Osteoblast (primary cell): ENCODE measurements around the gene WASF2. TPM values are rescaled to one million over a fixed set of nuclear protein-coding genes. Genes with fewer than 3 reads are reported as not detected.

ENCODE experiments used
- DNase-seq: peaks from one replicate; pipeline ENCODE4 v3.0.0; 2011; ENCODE audit warnings: low spot score, mixed read lengths; ENCODE audit not compliant: insufficient read length; ENCODE audit errors: missing footprints
- H2AFZ ChIP-seq: 2 replicates; pipeline ENCODE4 v1.6.0; 2011; ENCODE audit warnings: mild to moderate bottlenecking, low read length
- H3K27ac ChIP-seq: 2 replicates; pipeline ENCODE4 v1.5.1; 2011; ENCODE audit warnings: mild to moderate bottlenecking, low read depth, low read length, moderate library complexity
- H3K27me3 ChIP-seq: 2 replicates; pipeline ENCODE4 v1.6.0; 2012; ENCODE audit warnings: mild to moderate bottlenecking, control low read depth, inconsistent platforms, low read length, moderate library complexity; ENCODE audit not compliant: insufficient read depth
- H3K36me3 ChIP-seq: 2 replicates; pipeline ENCODE4 v1.5.1; 2011; ENCODE audit warnings: mild to moderate bottlenecking, low read length, control low read depth, moderate library complexity; ENCODE audit not compliant: insufficient read depth
- H3K4me1 ChIP-seq: 2 replicates; pipeline ENCODE4 v1.5.1; 2011; ENCODE audit warnings: mild to moderate bottlenecking, low read length, control low read depth, moderate library complexity; ENCODE audit not compliant: insufficient read depth
- H3K4me2 ChIP-seq: 2 replicates; pipeline ENCODE4 v1.6.0; 2011; ENCODE audit warnings: mild to moderate bottlenecking, low read length; ENCODE audit not compliant: insufficient read depth
- H3K4me3 ChIP-seq: fragments of 200-600 bp; sonication (generic); 3 replicates; pipeline ENCODE4 v1.5.1; 2012; ENCODE audit warnings: mild to moderate bottlenecking, low read length, inconsistent platforms; ENCODE audit not compliant: insufficient read depth
- H3K79me2 ChIP-seq: 2 replicates; pipeline ENCODE4 v1.6.0; 2012; ENCODE audit warnings: mild to moderate bottlenecking, low read length, control low read depth, inconsistent platforms; ENCODE audit not compliant: insufficient read depth
- H3K9me3 ChIP-seq: 2 replicates; pipeline ENCODE4 v1.5.1; 2011; ENCODE audit warnings: low read depth, low read length, control low read depth
- H4K20me1 ChIP-seq: 2 replicates; pipeline ENCODE4 v1.6.0; 2012; ENCODE audit warnings: mild to moderate bottlenecking, low read length, control low read depth; ENCODE audit not compliant: insufficient read depth
- CTCF ChIP-seq: IDR thresholded peaks from 2 replicates; pipeline ENCODE4 v1.5.1; 2011; ENCODE audit warnings: mild to moderate bottlenecking, low read depth, low read length, moderate library complexity; ENCODE audit errors: extremely low read depth
- total RNA-seq: library from RNA; depleted of rRNA; stranded (reverse); fragments of >200 nt; gene quantifications from 2 replicates; pipeline ENCODE4 v1.2.3, GENCODE V29; 2012

WASF2 gene
- total RNA-seq, 1 donor, result 24.6 TPM

DNA sequence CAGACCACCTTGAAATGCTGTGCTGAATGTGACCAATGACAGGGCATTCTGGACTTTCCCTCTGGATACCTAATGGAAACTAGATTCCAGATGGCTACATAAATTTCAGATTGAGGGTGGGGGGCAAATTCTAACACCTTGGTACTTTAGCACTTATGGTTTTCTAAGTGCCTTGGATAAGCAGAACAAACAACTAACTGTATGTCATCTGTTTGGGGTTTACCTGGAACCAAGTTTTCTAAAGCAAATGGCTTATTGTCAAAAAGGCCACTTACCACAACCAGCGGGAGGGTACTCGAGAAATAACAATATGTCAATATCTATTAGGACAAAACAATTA is 58.4 kb downstream of the WASF2 start:
- Histone ChIP-seq H3K36me3 (peaks cover 8% of the 10 kb centered on the region), H2AFZ (no peak overlapping the region), H3K79me2 (peaks cover 77% of the 10 kb centered on the region), H4K20me1 (peaks cover 18% of the 10 kb centered on the region), H3K4me2 (no peak overlapping the region), H3K27ac (no peak overlapping the region), H3K4me1 (peaks cover 41% of the 10 kb centered on the region), H3K9me3 (no peaks in the 10 kb centered on the region), H3K27me3 (no peaks in the 10 kb centered on the region), H3K4me3 (no peak overlapping the region)
- DNase-seq, result peak; percentile 61
- TF ChIP-seq CTCF, result no peak

DNA sequence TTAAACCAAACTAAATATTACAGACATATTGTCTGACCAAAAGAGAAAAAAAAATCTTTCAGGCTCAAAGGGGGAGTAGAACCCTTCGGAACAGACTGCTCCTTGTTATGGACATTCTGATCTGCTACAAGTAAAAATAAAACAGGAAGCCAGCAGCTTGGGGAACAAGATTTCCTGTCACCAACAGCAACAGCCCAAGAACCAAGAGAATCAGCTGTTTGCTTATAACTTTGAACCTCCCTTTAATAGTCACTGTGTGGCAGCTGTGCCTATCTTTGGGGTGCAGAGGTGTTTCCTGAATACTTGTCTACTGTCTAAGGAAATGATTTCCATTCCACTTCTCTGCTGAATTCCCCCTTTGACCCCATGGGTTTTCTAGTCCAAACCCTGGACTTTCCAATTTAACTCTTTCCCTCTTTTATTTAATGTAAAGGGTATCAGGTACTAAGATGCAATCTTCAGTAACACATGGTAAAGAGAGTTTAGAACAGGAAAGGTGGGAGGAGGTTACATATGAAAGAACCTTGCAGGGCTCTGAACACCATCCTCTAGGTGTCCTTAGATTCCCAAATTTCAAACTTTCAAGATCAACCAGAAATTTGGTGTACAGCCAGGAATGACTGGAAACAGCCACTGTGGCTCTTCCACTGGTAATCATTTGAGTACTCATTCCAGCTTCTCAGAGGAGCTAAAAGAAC is 58.9 kb downstream of the WASF2 start:
- H4K20me1 ChIP-seq, result peaks cover 18% of the 10 kb centered on the region
- H3K36me3 ChIP-seq, result peaks cover 13% of the 10 kb centered on the region
- H3K4me3 ChIP-seq, result no peak overlapping the region
- no peak for TF ChIP-seq CTCF
- H2AFZ ChIP-seq, result no peak overlapping the region
- no peaks in the 10 kb centered on the region for H3K9me3 ChIP-seq
- H3K4me1 ChIP-seq, result peaks cover 36% of the 10 kb centered on the region
- H3K4me2 ChIP-seq, result no peak overlapping the region
- H3K27ac ChIP-seq, result no peak overlapping the region
- peaks cover 74% of the 10 kb centered on the region for H3K79me2 ChIP-seq
- no peak for DNase-seq
- no peaks in the 10 kb centered on the region for H3K27me3 ChIP-seq

DNA sequence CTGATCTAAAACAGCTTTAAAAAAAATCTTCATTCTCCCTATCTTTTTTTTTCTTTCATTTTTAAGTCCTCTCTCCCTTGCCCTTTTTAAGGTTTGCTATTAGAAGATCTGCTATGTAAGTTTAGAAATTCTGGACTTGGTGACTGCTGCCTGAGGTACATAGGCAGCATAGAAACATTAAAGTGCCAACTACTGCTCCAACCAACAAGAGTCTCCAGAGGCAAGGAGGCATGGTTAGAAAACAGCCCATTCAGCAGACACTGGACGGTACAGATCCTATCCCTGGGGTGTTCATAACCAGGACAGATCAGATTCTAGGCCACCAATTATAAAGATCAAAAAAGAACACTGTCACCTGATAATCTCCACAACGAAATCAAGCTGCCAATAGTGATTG is 60.9 kb downstream of the WASF2 start:
- Histone ChIP-seq H3K4me3 (no peak overlapping the region), H3K4me1 (peaks cover 29% of the 10 kb centered on the region), H3K36me3 (peaks cover 16% of the 10 kb centered on the region), H2AFZ (no peak overlapping the region), H3K4me2 (no peak overlapping the region), H3K9me3 (no peaks in the 10 kb centered on the region), H3K79me2 (peaks cover 67% of the 10 kb centered on the region), H3K27ac (no peak overlapping the region), H3K27me3 (no peaks in the 10 kb centered on the region), H4K20me1 (peaks cover 18% of the 10 kb centered on the region)
- DNase-seq, result no peak
- TF ChIP-seq CTCF, result no peak

GRCh38 chr1:27428316-27429028 is 61.5 kb downstream of the WASF2 start:
- no peak for DNase-seq
- peaks cover 15% of the 10 kb centered on the region for H4K20me1 ChIP-seq
- no peak overlapping the region for H3K4me3 ChIP-seq
- peaks cover 16% of the 10 kb centered on the region for H3K36me3 ChIP-seq
- H3K79me2 ChIP-seq, result peaks cover 67% of the 10 kb centered on the region
- TF ChIP-seq CTCF, result no peak
- H3K27me3 ChIP-seq, result no peaks in the 10 kb centered on the region
- peak overlapping the region; percentile 30 for H3K27ac ChIP-seq
- peaks cover 29% of the 10 kb centered on the region for H3K4me1 ChIP-seq
- H2AFZ ChIP-seq, result no peak overlapping the region
- H3K9me3 ChIP-seq, result no peaks in the 10 kb centered on the region
- H3K4me2 ChIP-seq, result peak overlapping the region; percentile 24
